ENCODE data around the gene RBM39. TPM values are rescaled to one million over a fixed set of nuclear protein-coding genes. Genes with fewer than 3 reads are reported as not detected.

The RBM39 gene
- total RNA-seq, 4 donors from 2014 or later: 232 to 592 (median 389) TPM

DNA sequence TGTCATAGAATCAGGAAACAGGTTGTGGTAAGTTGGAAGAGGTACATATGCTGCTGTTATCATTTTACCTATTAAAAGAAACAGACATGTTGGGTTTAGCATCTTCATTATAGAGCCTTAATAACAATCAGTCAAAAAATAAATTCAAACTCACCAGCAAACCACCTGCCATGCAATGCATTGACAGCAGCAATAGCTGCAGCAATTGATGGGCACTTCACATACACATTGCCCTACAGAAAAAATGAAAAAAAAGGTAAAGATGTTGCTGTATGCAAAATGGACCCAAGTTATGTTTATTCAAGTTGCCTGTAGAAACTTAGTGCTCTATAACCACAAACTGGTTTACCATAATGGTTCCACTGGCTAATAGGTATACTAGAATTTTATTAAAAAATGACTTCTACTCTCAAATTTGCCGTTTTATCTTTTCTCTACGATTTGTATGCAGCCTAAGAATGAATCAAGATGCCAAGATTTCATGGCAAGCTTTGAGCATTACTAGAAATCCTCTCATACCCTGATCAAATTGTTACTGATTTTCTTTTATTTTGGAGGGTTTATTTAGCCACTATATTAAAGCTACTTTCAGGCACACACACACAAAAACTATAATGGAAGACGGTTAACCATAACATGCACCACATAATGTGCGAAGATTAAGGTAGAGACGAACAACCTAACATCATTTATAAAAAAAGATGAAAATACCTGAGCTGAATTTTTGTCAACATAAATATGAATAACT lies 37.4 kb downstream of the RBM39 start:
- TF ChIP-seq, protein P1, sequence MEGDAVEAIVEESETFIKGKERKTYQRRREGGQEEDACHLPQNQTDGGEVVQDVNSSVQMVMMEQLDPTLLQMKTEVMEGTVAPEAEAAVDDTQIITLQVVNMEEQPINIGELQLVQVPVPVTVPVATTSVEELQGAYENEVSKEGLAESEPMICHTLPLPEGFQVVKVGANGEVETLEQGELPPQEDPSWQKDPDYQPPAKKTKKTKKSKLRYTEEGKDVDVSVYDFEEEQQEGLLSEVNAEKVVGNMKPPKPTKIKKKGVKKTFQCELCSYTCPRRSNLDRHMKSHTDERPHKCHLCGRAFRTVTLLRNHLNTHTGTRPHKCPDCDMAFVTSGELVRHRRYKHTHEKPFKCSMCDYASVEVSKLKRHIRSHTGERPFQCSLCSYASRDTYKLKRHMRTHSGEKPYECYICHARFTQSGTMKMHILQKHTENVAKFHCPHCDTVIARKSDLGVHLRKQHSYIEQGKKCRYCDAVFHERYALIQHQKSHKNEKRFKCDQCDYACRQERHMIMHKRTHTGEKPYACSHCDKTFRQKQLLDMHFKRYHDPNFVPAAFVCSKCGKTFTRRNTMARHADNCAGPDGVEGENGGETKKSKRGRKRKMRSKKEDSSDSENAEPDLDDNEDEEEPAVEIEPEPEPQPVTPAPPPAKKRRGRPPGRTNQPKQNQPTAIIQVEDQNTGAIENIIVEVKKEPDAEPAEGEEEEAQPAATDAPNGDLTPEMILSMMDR (IDR thresholded peaks at IDR 0.05): no peak
- no peak for TF ChIP-seq POLR2A (IDR thresholded peaks at IDR 0.05)
- no peaks in the 10 kb centered on the region for H3K27me3 ChIP-seq
- no peak overlapping the region for H3K27ac ChIP-seq
- no peak for DNase-seq
- peaks cover 0 to 3% of the 10 kb centered on the region in 2 donors for H3K4me1 ChIP-seq
- no peaks in the 10 kb centered on the region for H3K9me3 ChIP-seq
- no peak overlapping the region for H3K4me3 ChIP-seq
- intact Hi-C loops (cut with DNase I; ENCODE audit: low total_unique reads): no loop called here
- H3K36me3 ChIP-seq: no peaks in the 10 kb centered on the region

DNA sequence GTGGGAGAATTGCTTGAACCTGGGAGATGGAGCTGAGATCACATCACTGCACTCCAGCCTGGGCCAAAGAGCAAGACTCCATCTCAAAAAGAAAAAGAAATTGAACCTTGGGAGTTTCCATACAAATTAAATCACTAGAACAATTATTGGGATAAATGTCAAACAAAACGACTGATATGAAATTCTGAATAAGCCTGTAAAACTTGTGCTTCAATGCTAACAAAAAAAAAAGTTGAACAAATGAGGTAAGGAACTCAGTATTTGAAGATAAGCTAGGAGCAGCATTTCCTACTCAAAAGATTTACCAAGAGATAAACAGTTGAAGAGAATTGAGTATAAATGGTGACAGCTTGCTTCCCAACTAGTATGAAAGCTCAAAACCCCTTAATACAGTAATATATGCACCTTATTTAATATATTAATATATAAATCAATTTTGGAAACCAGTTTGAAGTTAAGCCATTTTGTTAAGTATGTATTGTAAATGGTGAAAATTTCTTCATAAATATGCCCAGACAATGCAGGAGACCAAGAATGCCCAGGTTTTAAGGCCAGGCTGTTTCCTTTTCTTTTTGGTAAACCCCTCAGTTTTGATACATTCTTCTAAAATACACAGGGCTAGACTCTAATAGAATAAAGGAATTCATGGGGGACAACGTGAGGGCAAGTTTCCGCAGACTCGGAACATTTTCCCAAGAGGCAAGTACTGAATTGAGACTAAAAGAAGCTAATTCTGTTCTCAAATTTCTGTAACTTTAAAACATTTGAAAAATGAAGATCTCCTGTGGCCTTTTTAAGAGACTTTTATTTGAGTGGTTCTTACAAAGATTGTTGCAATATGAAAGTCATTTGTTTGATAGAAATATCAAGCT lies 39.0 kb downstream of the RBM39 start:
- Histone ChIP-seq H3K27ac (no peak overlapping the region), H3K27me3 (no peaks in the 10 kb centered on the region), H3K4me1 (peaks cover 0 to 6% of the 10 kb centered on the region in 2 donors), H3K9me3 (no peaks in the 10 kb centered on the region), H3K36me3 (no peaks in the 10 kb centered on the region), H3K4me3 (no peak overlapping the region)
- intact Hi-C loops (cut with DNase I; ENCODE audit: low total_unique reads): no loop called here
- TF ChIP-seq, protein P1 (IDR thresholded peaks at IDR 0.05): no peak
- TF ChIP-seq POLR2A (IDR thresholded peaks at IDR 0.05): no peak
- DNase-seq: peak in 1 of 2 donors; percentile 11

DNA sequence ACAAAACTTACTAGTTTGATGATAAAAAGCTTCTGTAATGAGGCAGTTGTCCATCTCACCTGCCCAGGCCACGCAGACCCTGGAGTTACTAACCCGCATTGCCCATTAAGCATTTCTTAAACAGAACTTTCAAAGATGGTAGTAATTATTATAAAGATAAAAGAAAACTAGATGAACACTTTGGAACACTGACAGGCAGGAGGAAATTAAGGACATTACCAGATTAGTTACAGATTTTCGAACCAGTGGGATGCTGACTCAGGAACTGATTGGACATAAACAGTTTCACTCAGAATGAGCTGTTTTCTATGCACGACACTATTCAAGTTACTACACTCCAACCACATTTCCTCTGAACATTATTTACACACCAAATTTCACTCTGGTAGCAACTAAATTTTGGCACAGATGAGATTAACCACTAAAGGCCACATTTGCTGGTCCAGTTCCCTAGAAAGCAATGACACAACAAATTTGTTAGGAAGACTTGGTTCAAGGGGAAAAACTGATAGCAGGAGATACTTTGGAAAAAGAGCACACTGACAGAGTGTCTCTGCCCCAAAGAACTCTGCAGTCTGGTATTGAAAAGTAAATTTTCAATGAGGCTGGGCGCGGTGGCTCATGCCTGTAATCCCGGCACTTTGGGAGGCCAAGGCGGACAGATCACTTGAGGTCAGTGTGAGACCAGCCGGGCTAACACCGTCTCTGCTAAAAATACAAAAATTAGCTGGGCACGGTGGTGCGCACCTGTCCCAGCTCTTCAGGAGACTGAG lies 39.8 kb downstream of the RBM39 start:
- Histone ChIP-seq H3K27me3 (no peaks in the 10 kb centered on the region), H3K4me3 (no peak overlapping the region), H3K4me1 (peaks cover 0 to 14% of the 10 kb centered on the region in 2 donors), H3K9me3 (no peaks in the 10 kb centered on the region), H3K27ac (no peak overlapping the region), H3K36me3 (no peaks in the 10 kb centered on the region)
- DNase-seq: peak in 1 of 2 donors; percentile 3
- intact Hi-C loops (cut with DNase I; ENCODE audit: low total_unique reads): no loop called here
- TF ChIP-seq, protein P1 (IDR thresholded peaks at IDR 0.05): no peak
- no peak for TF ChIP-seq POLR2A (IDR thresholded peaks at IDR 0.05)

DNA sequence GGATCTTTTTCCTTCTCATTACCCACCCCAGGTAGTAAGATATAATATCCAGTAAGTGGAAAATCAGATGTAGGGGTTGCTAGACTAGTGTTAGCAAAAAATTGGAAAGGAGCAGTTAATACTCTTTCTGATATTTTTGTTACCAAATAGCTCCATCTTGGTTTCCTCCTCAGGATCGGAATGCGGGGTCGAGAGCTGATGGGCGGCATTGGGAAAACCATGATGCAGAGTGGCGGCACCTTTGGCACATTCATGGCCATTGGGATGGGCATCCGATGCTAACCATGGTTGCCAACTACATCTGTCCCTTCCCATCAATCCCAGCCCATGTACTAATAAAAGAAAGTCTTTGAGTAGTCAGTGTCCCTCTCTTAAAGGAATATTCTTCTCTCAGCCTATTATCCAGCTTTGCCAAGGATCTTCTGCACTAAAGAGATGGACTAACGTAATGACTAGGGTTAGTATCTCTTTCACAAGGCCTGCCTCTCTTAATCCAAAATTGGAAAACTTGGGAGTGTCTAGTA lies 41.4 kb downstream of the RBM39 start:
- no peak overlapping the region for H3K4me3 ChIP-seq

More for the DNA sequence above, 41.4 kb downstream of the RBM39 start:
- intact Hi-C loops (cut with DNase I; ENCODE audit: low total_unique reads): no loop called here
- TF ChIP-seq, protein P1 (IDR thresholded peaks at IDR 0.05): no peak
- TF ChIP-seq POLR2A (IDR thresholded peaks at IDR 0.05): no peak
- Histone ChIP-seq H3K9me3 (no peaks in the 10 kb centered on the region), H3K4me1 (peaks cover 0 to 14% of the 10 kb centered on the region in 2 donors), H3K27me3 (no peaks in the 10 kb centered on the region), H3K27ac (peak overlapping the region; percentile 82 to 91), H3K36me3 (no peaks in the 10 kb centered on the region)
- no peak for DNase-seq
